WTC11 (cell line): Measurements from ENCODE around the gene CLDN6. TPM values are rescaled to one million over a fixed set of nuclear protein-coding genes. Genes with fewer than 3 reads are reported as not detected.

Source experiments
- AFF4 ChIP-seq: sonication (generic); formaldehyde crosslinking; IDR thresholded peaks from 2 replicates; pipeline ENCODE4 v1.8.1; 2023; ENCODE audit warnings: mild to moderate bottlenecking, missing genetic modification reagents, borderline replicate concordance
- AR ChIP-seq: fragments of 250-450 bp; sonication (Bioruptor Pico); IDR thresholded peaks from 2 replicates; pipeline ENCODE4 v1.9.0; 2021; ENCODE audit warnings: mild to moderate bottlenecking
- ATF6 ChIP-seq: sonication (generic); formaldehyde crosslinking; IDR thresholded peaks from 2 replicates; pipeline ENCODE4 v1.8.1; 2023; ENCODE audit warnings: mild to moderate bottlenecking, missing genetic modification reagents
- CBFB ChIP-seq: sonication (generic); formaldehyde crosslinking; IDR thresholded peaks from 2 replicates; pipeline ENCODE4 v1.8.1; 2022; ENCODE audit warnings: mild to moderate bottlenecking, low read depth, missing genetic modification reagents
- CREM ChIP-seq: sonication (generic); formaldehyde crosslinking; IDR thresholded peaks from 2 replicates; pipeline ENCODE4 v1.8.1; 2022; ENCODE audit warnings: mild to moderate bottlenecking, missing genetic modification reagents, moderate library complexity
- FOXP1 ChIP-seq: sonication (generic); formaldehyde crosslinking; IDR thresholded peaks from 2 replicates; pipeline ENCODE4 v1.8.0; 2022; ENCODE audit warnings: missing genetic modification reagents, mild to moderate bottlenecking, moderate library complexity, borderline replicate concordance
- GTF2I ChIP-seq: fragments of 250-450 bp; sonication (Bioruptor Pico); conservative IDR thresholded peaks from 2 replicates; pipeline ENCODE4 v1.4.0; 2021; ENCODE audit warnings: mild to moderate bottlenecking
- HMGA2 ChIP-seq: fragments of 250-450 bp; sonication (Bioruptor Pico); IDR thresholded peaks from 2 replicates; pipeline ENCODE4 v1.4.0; 2021; ENCODE audit warnings: mild to moderate bottlenecking, moderate library complexity
- JAZF1 ChIP-seq: fragments of 250-450 bp; sonication (Bioruptor Pico); IDR thresholded peaks from 2 replicates; pipeline ENCODE4 v1.9.0; 2021; ENCODE audit warnings: moderate library complexity, mild to moderate bottlenecking, inconsistent platforms
- KAT7 ChIP-seq: sonication (generic); formaldehyde crosslinking; IDR thresholded peaks from 2 replicates; pipeline ENCODE4 v1.8.1; 2023; ENCODE audit warnings: missing genetic modification reagents, mild to moderate bottlenecking, borderline replicate concordance
- MLX ChIP-seq: sonication (generic); formaldehyde crosslinking; IDR thresholded peaks from 2 replicates; pipeline ENCODE4 v1.8.1; 2023; ENCODE audit warnings: mild to moderate bottlenecking, missing genetic modification reagents, moderate library complexity
- NFATC4 ChIP-seq: fragments of 250-450 bp; sonication (Bioruptor Pico); IDR thresholded peaks from 2 replicates; pipeline ENCODE4 v1.9.0; 2021; ENCODE audit warnings: mild to moderate bottlenecking
- PREB ChIP-seq: sonication (generic); formaldehyde crosslinking; IDR thresholded peaks from 2 replicates; pipeline ENCODE4 v1.8.1; 2022; ENCODE audit warnings: mild to moderate bottlenecking, missing genetic modification reagents, moderate library complexity, borderline replicate concordance
- PRRX2 ChIP-seq: fragments of 250-450 bp; sonication (Bioruptor Pico); IDR thresholded peaks from 2 replicates; pipeline ENCODE4 v1.8.0; 2021; ENCODE audit warnings: mild to moderate bottlenecking
- TEAD1 ChIP-seq: sonication (generic); formaldehyde crosslinking; IDR thresholded peaks from 2 replicates; pipeline ENCODE4 v1.8.0; 2022; ENCODE audit warnings: mild to moderate bottlenecking, missing genetic modification reagents
- USF2 ChIP-seq: sonication (generic); formaldehyde crosslinking; IDR thresholded peaks from 2 replicates; pipeline ENCODE4 v1.8.1; 2023; ENCODE audit warnings: mild to moderate bottlenecking, missing genetic modification reagents, moderate library complexity
- ZBTB43 ChIP-seq: sonication (generic); formaldehyde crosslinking; IDR thresholded peaks from 2 replicates; pipeline ENCODE4 v1.8.1; 2023; ENCODE audit warnings: mild to moderate bottlenecking, missing genetic modification reagents
- ZNF121 ChIP-seq: sonication (generic); formaldehyde crosslinking; IDR thresholded peaks from 2 replicates; pipeline ENCODE4 v1.8.0; 2023; ENCODE audit warnings: missing genetic modification reagents
- ZNF263 ChIP-seq: sonication (generic); formaldehyde crosslinking; IDR thresholded peaks from 2 replicates; pipeline ENCODE4 v1.8.1; 2022; ENCODE audit warnings: low read depth, mild to moderate bottlenecking, moderate library complexity, missing genetic modification reagents
- ZNF281 ChIP-seq: sonication (generic); formaldehyde crosslinking; IDR thresholded peaks from 2 replicates; pipeline ENCODE4 v1.8.0; 2023; ENCODE audit warnings: mild to moderate bottlenecking, missing genetic modification reagents
- ZNF317 ChIP-seq: sonication (generic); formaldehyde crosslinking; IDR thresholded peaks from 2 replicates; pipeline ENCODE4 v1.8.1; 2023; ENCODE audit warnings: low read depth, mild to moderate bottlenecking, moderate library complexity, missing genetic modification reagents, borderline replicate concordance
- ZNF396 ChIP-seq: fragments of 250-450 bp; sonication (Bioruptor Pico); IDR thresholded peaks from 2 replicates; pipeline ENCODE4 v1.8.0; 2021; ENCODE audit warnings: mild to moderate bottlenecking, moderate library complexity, borderline replicate concordance
- ZNF423 ChIP-seq: fragments of 250-450 bp; sonication (Bioruptor Pico); IDR thresholded peaks from 2 replicates; pipeline ENCODE4 v2.1.2; 2022; ENCODE audit warnings: mild to moderate bottlenecking, moderate library complexity
- total RNA-seq: library from RNA; stranded (reverse); gene quantifications from 3 replicates; pipeline ENCODE4 v1.2.3, GENCODE V29; 2021

Gene CLDN6
- total RNA-seq, 1 experiment from 2014 or later, result 746 TPM

GRCh38 chr16:3021449-3022207 lies 3.6 kb upstream of the CLDN6 start (continued):
- TF ChIP-seq USF2 (CRISPR knock-in tag) (no peak), ZNF396 (CRISPR knock-in tag) (no peak), FOXP1 (CRISPR knock-in tag) (no peak; the same call in 1 of the 2 replicates), ZNF121 (CRISPR knock-in tag) (no peak), HMGA2 (CRISPR knock-in tag) (no peak), ZNF317 (CRISPR knock-in tag) (no peak), NFATC4 (CRISPR knock-in tag) (peak; percentile 75; the same call in 1 of the 2 replicates), JAZF1 (CRISPR knock-in tag) (no peak), ZBTB43 (CRISPR knock-in tag) (peak; percentile 69), AR (CRISPR knock-in tag) (no peak), KAT7 (CRISPR knock-in tag) (peak; percentile 52; the same call in 1 of the 2 replicates), ZNF423 (CRISPR knock-in tag) (no peak), ATF6 (CRISPR knock-in tag) (no peak), MLX (CRISPR knock-in tag) (no peak), CREM (CRISPR knock-in tag) (no peak), CBFB (CRISPR knock-in tag) (0 out of 2 replicates have a peak, but pooled peaks have one; percentile 17), TEAD1 (CRISPR knock-in tag) (no peak), AFF4 (CRISPR knock-in tag) (no peak; the same call in 1 of the 2 replicates), ZNF263 (CRISPR knock-in tag) (no peak), PRRX2 (CRISPR knock-in tag) (no peak), PREB (CRISPR knock-in tag) (no peak), GTF2I (no peak), ZNF281 (CRISPR knock-in tag) (peak; percentile 5; the same call in 1 of the 2 replicates)
